ENCODE results near the gene MLLT6.

MLLT6 gene

DNA sequence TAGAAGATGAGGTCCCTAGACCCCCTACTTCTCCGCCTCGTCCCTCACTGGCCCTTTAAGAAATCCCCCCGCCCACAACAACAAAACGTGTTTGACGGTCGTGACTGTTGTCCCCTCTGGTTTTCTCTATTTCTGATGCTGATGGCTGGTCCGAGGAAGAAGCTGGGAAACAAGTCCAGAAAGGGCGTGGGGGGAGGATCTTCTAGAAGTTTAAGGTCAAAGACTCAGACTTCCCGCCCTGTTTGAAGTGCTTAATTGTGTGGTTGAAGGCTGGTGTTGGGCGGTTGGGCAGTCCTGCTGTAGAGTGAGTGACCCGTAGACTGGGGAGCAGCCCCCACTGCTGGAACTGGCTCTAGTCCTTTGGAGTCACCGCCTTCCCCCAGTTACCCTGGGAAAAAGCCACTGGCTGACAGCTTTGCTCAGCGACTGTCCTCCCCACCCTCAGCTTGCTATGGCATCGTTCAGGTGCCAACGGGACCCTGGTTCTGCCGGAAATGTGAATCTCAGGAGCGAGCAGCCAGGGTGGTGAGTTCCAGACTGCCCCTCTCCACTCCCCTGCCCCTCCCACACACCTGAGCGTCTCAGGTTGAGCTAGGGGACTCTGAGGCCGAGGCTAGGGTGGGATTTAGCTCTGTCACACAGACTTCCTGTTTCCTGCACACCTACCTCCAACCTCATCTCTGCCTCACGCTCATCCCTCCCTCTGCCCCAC is 1.6 kb downstream of the MLLT6 start:
- H3K4me3 ChIP-seq (ENCODE audit: low read depth, low read length): peak overlapping the region; percentile 50

GRCh38 chr17:38707678-38708351 is 2.7 kb downstream of the MLLT6 start:
- no peak overlapping the region for H3K4me3 ChIP-seq (ENCODE audit: low read depth, low read length)

- H3K4me3 ChIP-seq (ENCODE audit: low read depth, low read length): no peak overlapping the region
Observed at GRCh38 chr17:38709104-38709820, 4.2 kb downstream of the MLLT6 start.

DNA sequence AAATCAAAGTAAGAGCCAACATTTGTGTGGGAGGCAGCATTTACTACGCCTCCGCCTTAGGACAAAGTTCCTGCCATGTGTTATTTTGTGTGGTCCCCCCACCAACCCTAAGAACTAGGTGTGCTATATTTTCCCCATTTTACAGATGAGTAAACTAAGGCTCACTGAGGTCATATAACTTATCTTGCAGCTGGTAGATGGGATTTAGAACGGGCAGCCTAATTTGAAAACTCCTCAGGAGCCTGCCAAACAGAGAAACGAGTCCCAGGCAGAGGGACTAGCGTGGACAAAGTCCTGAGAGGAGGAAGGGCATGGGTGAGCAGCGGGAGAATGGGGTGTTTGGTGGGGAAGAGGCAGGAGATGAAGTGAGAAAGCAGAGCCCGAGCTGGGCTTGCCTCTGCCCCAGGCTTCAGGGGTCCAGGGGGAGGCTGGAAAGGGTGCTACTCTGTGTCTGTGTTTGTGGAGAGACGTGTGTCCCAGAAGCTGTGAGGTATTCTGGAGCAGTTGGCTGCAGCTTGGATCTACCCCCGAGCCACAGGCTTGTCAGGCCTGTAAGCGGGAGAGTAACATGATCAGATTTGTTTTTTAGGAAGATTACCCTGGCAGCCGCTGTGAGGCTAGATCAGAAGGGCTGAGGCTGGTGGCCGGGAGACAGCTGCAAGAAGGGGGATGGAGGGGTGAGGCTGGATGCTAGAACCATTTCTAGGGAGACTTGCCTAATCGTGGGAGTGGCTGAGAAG is 5.0 kb downstream of the MLLT6 start:
- no peak overlapping the region for H3K4me3 ChIP-seq (ENCODE audit: low read depth, low read length)

GRCh38 chr17:38710604-38710962 is 5.5 kb downstream of the MLLT6 start:
- H3K4me3 ChIP-seq (ENCODE audit: low read depth, low read length): no peak overlapping the region

GRCh38 chr17:38710985-38711384 is 5.9 kb downstream of the MLLT6 start:
- H3K4me3 ChIP-seq (ENCODE audit: low read depth, low read length): no peak overlapping the region

- H3K4me3 ChIP-seq (ENCODE audit: low read depth, low read length): no peak overlapping the region
Observed at GRCh38 chr17:38711792-38712571, 6.9 kb downstream of the MLLT6 start.

DNA sequence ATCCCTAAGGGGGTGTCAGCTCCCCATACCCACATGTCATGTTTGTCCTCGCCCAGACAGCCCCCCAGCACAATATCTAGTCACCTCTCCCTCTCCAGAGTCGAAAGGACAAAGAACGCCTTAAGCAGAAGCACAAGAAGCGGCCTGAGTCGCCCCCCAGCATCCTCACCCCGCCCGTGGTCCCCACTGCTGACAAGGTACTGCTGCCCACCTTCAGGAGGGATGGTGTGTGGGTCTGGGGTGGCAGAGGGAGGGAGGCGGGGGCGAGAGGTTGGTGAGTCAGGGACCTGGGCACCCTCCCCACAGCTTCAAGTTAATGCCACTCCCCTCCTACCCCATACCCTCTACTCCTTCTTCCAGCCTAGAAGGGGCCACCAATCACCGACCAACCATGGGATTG is 7.5 kb downstream of the MLLT6 start:
- no peak overlapping the region for H3K4me3 ChIP-seq (ENCODE audit: low read depth, low read length)

DNA sequence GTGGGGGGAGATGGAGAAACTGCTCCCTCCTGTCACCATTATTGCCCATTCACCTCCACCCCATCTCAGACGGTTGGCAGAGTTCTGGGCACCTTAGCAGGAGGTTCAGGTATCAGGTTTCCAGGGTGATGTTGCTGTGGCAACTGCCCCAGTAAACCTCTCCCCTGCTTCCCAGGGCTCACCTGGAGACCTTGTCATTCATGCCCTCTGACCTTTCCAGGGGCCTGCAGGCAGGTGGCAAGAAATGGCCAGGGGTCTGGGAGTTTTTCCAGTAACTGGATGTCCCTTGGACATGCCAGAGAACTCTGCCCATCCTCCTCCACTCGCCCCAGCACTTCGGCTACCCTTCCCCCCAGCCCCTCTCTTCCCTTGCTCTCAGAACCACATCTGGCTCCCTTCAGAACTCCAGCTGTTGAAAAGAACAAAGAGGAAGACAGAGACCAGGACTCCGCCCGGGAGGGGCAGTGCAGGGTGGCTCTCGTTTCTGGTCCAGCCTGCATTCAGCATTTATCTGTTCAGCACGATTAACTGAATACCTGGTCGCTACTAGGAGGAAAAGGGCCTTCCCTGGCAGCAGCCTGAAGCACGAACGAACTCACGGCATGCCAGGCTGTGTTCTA is 8.5 kb downstream of the MLLT6 start:
- no peak overlapping the region for H3K4me3 ChIP-seq (ENCODE audit: low read depth, low read length)

DNA sequence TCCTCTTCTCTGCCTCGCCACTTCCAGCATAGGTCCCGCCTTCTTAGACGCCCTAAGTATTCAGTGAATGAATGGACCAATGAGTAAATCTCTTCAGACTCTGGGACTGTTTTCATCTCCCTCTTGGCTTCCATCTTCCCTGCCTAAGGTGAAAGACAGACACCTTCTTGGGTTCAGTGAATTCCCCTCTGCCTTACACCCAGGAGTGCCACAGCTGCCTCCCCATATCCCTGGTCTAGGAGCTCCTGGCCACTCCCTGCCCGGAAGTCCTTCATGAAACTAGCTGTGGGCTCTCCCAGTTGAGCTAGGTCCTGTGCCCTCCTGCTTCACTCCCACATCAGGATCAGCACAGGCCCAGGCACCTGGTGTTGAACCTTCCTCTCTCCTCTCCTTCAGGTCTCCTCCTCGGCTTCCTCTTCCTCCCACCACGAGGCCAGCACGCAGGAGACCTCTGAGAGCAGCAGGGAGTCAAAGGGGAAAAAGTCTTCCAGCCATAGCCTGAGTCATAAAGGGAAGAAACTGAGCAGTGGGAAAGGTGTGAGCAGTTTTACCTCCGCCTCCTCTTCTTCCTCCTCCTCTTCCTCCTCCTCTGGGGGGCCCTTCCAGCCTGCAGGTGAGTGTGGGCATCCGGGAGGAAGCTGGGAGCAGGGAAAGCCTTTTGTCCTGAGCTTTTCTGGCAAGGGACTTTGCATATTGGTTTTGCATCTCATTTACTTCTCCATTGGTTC is 10.3 kb downstream of the MLLT6 start:
- no peak overlapping the region for H3K4me3 ChIP-seq (ENCODE audit: low read depth, low read length)

- no peak overlapping the region for H3K4me3 ChIP-seq (ENCODE audit: low read depth, low read length)
Observed at GRCh38 chr17:38716368-38717005, 11.4 kb downstream of the MLLT6 start.

GRCh38 chr17:38717139-38717745 is 12.2 kb downstream of the MLLT6 start:
- H3K4me3 ChIP-seq (ENCODE audit: low read depth, low read length): no peak overlapping the region

DNA sequence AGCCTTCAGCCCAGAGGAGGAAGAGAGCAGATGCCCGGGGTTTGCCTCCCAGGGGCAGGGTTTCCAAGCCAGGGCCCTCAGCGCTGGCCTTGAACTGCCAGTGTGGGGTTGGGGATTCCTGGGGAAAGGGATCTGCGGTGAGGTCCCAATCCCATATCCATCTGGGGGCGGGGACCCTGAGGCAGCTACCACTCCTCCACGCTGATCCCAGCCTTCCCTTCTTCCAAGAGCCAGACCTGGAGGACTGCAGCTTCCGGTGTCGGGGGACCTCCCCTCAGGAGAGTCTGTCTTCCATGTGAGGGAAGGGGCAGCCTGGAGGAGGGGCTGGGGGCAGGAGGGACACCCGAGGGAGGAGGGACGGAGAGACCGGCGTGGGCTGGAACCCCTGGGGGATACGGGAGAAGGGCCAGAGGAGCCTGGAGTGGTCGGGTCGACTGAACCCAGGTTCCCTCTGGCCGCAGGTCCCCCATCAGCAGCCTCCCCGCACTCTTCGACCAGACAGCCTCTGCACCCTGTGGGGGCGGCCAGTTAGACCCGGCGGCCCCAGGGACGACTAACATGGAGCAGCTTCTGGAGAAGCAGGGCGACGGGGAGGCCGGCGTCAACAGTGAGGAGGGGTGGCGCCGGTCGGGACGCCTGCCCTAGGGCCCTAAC is 14.3 kb downstream of the MLLT6 start:
- peak overlapping the region; percentile 6 for H3K4me3 ChIP-seq (ENCODE audit: low read depth, low read length)

GRCh38 chr17:38719943-38720641 is 15.0 kb downstream of the MLLT6 start:
- H3K4me3 ChIP-seq (ENCODE audit: low read depth, low read length): peak overlapping the region; percentile 6

DNA sequence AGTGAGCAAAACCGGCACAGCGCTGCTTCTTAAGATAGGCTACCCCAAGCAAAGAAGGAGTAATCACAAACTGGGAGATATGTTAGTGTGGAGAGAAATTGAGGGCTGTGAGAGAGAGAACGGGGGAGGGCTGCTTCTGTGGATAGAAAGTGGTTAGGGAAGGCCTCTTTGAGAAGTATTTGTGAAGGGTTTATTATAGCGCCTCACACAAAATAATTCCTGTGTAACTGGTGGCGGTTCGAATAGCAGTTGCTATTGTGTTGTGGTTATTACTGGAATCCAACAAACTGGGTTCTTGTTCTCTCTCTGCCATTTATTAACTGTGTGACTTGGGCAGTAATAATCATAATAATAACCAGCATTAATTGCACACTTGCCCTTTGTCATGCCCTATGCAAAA is 15.9 kb downstream of the MLLT6 start:
- H3K4me3 ChIP-seq (ENCODE audit: low read depth, low read length): no peak overlapping the region

DNA sequence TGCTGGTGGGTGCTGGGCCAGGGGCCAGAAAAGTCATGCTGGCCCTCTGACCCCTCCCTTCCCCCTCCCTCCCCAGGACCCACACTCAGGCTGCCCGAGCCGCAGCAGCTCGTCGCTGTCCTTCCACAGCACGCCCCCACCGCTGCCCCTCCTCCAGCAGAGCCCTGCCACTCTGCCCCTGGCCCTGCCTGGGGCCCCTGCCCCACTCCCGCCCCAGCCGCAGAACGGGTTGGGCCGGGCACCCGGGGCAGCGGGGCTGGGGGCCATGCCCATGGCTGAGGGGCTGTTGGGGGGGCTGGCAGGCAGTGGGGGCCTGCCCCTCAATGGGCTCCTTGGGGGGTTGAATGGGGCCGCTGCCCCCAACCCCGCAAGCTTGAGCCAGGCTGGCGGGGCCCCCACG is 16.7 kb downstream of the MLLT6 start:
- no peak overlapping the region for H3K4me3 ChIP-seq (ENCODE audit: low read depth, low read length)

- no peak overlapping the region for H3K4me3 ChIP-seq (ENCODE audit: low read depth, low read length)
Observed at GRCh38 chr17:38724337-38724988, 19.4 kb downstream of the MLLT6 start.

All from iPS-11a (cell line).